ENCODE results near the gene CDC37L1. TPM values are rescaled to one million over a fixed set of nuclear protein-coding genes. Genes with fewer than 3 reads are reported as not detected.

Gene CDC37L1
- total RNA-seq, 4 donors from 2014 or later: 61.4 to 101 (median 84.7) TPM

GRCh38 chr9:4665357-4665756 is 14.0 kb upstream of the CDC37L1 start:
- Histone ChIP-seq H3K27ac (peak overlapping the region in 3 of 4 donors; percentile 50 to 79 (median 76)), H3K9me3 (no peaks in the 10 kb centered on the region), H3K36me3 (no peaks in the 10 kb centered on the region), H3K27me3 (no peaks in the 10 kb centered on the region), H3K4me1 (peaks cover 0 to 56% (median 13%) of the 10 kb centered on the region in 3 donors), H3K4me3 (peak overlapping the region in 1 of 2 donors; percentile 53)
- 57 to 78% methylated on average over 1 to 2 of the region's 2 CpGs for WGBS, 2 donors (ENCODE audit: low coverage in 1 of 2)
- TF ChIP-seq POLR2AphosphoS5 (IDR thresholded peaks at IDR 0.05): peak; percentile 44
- no peak for TF ChIP-seq CTCF (IDR thresholded peaks at IDR 0.05)
- peak; percentile 26 for ATAC-seq

DNA sequence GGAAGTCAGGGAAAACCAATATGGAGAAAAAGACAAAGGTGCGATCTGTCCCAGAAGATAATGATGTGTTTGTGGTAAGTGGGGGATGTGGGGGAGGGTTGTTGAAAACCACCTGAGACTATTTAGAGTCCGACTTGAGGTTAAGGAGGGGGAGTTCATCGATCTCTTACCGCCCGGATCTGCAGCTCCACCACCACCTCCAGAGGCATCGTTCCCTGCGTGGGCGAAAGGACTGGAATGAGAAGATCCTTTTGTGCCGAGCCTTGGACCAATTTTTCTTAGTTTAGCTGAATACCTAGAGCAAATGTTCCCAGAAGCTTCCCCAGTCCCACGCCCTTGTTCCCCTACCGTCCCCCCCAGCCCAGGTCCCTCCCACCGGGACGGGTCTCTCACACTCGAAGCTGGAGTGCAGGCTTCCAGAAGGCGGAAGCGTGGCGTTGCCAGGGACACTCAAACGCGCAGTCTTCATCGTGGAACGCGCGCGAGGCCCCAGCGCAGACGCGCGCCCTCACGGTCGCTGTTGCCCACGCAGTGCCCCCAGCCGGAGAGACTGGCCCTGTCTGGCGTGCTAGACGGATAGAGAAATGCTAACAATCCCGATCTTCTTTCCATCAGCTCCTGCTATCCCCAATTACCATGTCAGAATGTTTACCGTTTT is 13.2 kb upstream of the CDC37L1 start, which contains the start of gene SPATA6L:
Gene SPATA6L (minus strand): TSS at position 439 of the 658 bp plus-strand sequence. CDS start 230 bp downstream, at position 209.
- Histone ChIP-seq H3K27me3 (no peaks in the 10 kb centered on the region), H3K36me3 (no peaks in the 10 kb centered on the region), H3K27ac (peak within 1 kb of the TSS; percentile 26 to 79 (median 63)), H3K4me3 (peak within 1 kb of the TSS; percentile 53 to 75), H3K9me3 (no peaks in the 10 kb centered on the region), H3K4me1 (peaks cover 0 to 56% (median 13%) of the 10 kb centered on the region in 3 donors)
- peak; percentile 39 for ATAC-seq
- TF ChIP-seq POLR2A (IDR thresholded peaks at IDR 0.05): peak in 1 of 2 donors; percentile 15
- peak in 2 of 4 experiments; percentile 10 to 42 for TF ChIP-seq CTCF (IDR thresholded peaks at IDR 0.05)
- no peak for TF ChIP-seq EP300 (IDR thresholded peaks at IDR 0.05)
- WGBS, 2 donors (ENCODE audit: low coverage in 1 of 2): 2% methylated on average over 5 to 14 of the region's 36 CpGs

DNA sequence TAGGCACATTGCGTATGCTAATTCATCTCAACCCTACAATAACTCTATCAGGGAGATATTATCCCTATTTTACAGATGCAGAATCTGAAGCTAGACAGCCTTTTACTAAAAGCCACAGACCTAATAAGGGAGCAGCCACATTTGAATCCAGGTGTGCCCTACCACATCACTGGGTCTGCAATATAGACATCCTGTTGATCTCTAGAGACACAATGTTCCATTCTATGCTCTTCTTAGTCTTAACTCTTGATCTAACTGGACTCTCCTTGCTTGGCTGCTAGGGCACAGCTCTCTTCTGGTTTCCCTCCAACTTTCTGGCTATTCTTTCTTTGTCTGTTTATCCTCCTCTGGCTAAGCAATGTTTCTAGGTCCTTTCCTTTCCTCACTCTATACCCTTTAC is 11.7 kb upstream of the CDC37L1 start:
- Histone ChIP-seq H3K27me3 (no peaks in the 10 kb centered on the region), H3K36me3 (no peaks in the 10 kb centered on the region), H3K4me1 (peaks cover 0 to 43% (median 8%) of the 10 kb centered on the region in 3 donors), H3K9me3 (no peaks in the 10 kb centered on the region), H3K4me3 (no peak overlapping the region), H3K27ac (no peak overlapping the region)
- 100% methylated on average over 1 of the region's 1 CpG for WGBS, 2 donors (ENCODE audit: low coverage in 1 of 2)
- no peak for ATAC-seq
- TF ChIP-seq EP300 (IDR thresholded peaks at IDR 0.05) (no peak), CTCF (IDR thresholded peaks at IDR 0.05) (no peak), POLR2AphosphoS5 (IDR thresholded peaks at IDR 0.05) (no peak), POLR2A (IDR thresholded peaks at IDR 0.05) (no peak)

- Histone ChIP-seq H3K27ac (no peak overlapping the region), H3K4me3 (no peak overlapping the region), H3K36me3 (no peaks in the 10 kb centered on the region), H3K27me3 (no peaks in the 10 kb centered on the region), H3K4me1 (peaks cover 0 to 34% (median 6%) of the 10 kb centered on the region in 3 donors), H3K9me3 (no peaks in the 10 kb centered on the region)
- 80 to 90% methylated on average over 2 of the region's 2 CpGs for WGBS, 2 donors (ENCODE audit: low coverage in 1 of 2)
- ATAC-seq: no peak
- no peak for TF ChIP-seq POLR2A (IDR thresholded peaks at IDR 0.05)
Measured at GRCh38 chr9:4668604-4669003, 10.8 kb upstream of the CDC37L1 start.

DNA sequence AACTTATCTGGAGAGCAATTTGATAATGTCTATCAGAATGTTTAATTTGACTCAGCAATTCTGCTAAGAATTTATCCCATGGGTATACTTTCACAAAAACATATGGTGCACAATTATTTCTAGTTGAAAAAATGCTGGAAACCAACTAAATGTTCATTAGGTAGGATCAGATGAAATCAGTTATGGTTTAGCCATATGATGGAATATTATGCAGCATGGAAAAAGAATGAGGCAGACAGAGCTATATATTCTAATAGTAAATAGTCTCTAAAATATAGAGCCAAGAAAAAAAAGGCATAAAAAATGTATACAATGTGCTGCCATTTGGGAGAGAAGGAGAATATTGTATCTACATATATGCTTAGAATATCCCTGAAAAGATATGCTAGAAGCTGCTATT is 9.5 kb upstream of the CDC37L1 start:
- no peak for ATAC-seq

More for the DNA sequence above, 9.5 kb upstream of the CDC37L1 start:
- no peaks in the 10 kb centered on the region for H3K9me3 ChIP-seq
- TF ChIP-seq POLR2AphosphoS5 (IDR thresholded peaks at IDR 0.05): no peak
- TF ChIP-seq EP300 (IDR thresholded peaks at IDR 0.05): no peak
- no peak for TF ChIP-seq CTCF (IDR thresholded peaks at IDR 0.05)
- no peak for TF ChIP-seq POLR2A (IDR thresholded peaks at IDR 0.05)
- H3K27ac ChIP-seq: no peak overlapping the region
- H3K27me3 ChIP-seq: no peaks in the 10 kb centered on the region
- H3K4me3 ChIP-seq: no peak overlapping the region
- H3K36me3 ChIP-seq: no peaks in the 10 kb centered on the region
- H3K4me1 ChIP-seq: peaks cover 0 to 21% (median 0%) of the 10 kb centered on the region in 3 donors

All from gastroesophageal sphincter (tissue), 4 donors.